ENCODE data around the gene CPNE2. TPM values are rescaled to one million over a fixed set of nuclear protein-coding genes. Genes with fewer than 3 reads are reported as not detected.
"Not testable (repeated sequence)": the region's sequence is repeated elsewhere in the genome, so short reads cannot be mapped to it uniquely, and the experiment has no call there.

Gene CPNE2
- polyA plus RNA-seq, 1 experiment, result 80.6 TPM

DNA sequence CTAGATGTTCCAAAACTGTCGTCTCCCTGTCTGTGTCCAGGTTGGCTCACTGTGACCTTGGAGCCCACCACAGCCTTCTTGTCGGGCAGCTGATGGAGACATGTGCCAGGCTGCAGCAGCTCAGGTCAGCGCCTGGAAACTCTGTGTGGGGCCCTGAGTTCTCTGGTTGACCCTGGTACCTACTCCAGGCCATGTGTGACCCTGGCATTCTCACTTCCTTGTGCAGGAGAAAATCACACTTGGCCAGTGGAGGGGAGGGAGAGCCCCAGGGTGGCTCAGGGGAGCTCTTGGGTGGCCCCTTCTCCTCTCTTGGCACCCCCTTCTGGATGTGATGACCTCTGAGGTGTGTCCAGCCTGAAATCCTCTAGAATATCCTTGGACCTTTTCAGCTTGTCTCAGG, 25.0 kb upstream of the CPNE2 start:
- Histone ChIP-seq H3K4me3 (ENCODE audit: low read depth, low read length) (no peak overlapping the region), H3K27me3 (ENCODE audit: control insufficient read depth, insufficient read depth, low read length) (no peaks in the 10 kb centered on the region), H3K36me3 (ENCODE audit: control insufficient read depth, insufficient read depth, low read length) (peaks cover 2% of the 10 kb centered on the region; the same call in 1 of the 2 replicates)
- TF ChIP-seq, protein P1, sequence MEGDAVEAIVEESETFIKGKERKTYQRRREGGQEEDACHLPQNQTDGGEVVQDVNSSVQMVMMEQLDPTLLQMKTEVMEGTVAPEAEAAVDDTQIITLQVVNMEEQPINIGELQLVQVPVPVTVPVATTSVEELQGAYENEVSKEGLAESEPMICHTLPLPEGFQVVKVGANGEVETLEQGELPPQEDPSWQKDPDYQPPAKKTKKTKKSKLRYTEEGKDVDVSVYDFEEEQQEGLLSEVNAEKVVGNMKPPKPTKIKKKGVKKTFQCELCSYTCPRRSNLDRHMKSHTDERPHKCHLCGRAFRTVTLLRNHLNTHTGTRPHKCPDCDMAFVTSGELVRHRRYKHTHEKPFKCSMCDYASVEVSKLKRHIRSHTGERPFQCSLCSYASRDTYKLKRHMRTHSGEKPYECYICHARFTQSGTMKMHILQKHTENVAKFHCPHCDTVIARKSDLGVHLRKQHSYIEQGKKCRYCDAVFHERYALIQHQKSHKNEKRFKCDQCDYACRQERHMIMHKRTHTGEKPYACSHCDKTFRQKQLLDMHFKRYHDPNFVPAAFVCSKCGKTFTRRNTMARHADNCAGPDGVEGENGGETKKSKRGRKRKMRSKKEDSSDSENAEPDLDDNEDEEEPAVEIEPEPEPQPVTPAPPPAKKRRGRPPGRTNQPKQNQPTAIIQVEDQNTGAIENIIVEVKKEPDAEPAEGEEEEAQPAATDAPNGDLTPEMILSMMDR (IDR thresholded peaks at IDR 0.05; ENCODE audit: insufficient read depth, low read depth, low read length), result no peak
- ChIA-PET POLR2A (interaction anchor here (0.5 kb wide), 1 partner anchor 158 kb away, joined by 3 read pairs; no protein-coding TSS in a partner anchor), CTCF (interaction anchor here (2.1 to 3.5 kb wide), 2 partner anchors 17 to 26 kb away, joined by 8 to 20 read pairs; partner anchors contain the start of gene CPNE2)
- no peak for DNase-seq (ENCODE audit: low read depth)

DNA sequence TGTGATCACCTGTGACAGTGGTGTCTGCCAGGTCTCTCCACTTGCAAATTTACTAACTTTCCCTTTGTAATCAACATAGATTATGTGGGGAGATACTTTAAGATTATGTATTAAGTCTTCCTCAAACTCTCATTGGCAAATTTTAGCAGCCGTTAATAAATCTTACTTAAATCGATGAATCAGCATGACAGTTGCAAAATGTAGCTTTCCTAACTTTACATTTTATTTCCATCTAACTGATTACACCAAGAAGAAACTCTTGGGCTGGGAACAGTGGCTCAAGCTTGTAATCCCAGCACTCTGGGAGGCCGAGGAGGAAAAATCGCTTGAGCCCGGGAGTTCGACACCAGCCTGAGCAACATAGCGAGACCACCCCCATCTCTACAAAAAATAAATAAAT, 23.3 kb upstream of the CPNE2 start:
- Histone ChIP-seq H3K27me3 (ENCODE audit: control insufficient read depth, insufficient read depth, low read length) (no peaks in the 10 kb centered on the region), H3K4me3 (ENCODE audit: low read depth, low read length) (no peak overlapping the region), H3K36me3 (ENCODE audit: control insufficient read depth, insufficient read depth, low read length) (peaks cover 2% of the 10 kb centered on the region; the same call in 1 of the 2 replicates)
- DNase-seq (ENCODE audit: low read depth), result no peak
- CTCF ChIA-PET, result interaction anchor here (0.9 to 2.2 kb wide), 4 partner anchors 9 to 24 kb away, joined by 3 to 9 read pairs (median 4); no protein-coding TSS in a partner anchor
- TF ChIP-seq, protein P1 (IDR thresholded peaks at IDR 0.05; ENCODE audit: insufficient read depth, low read depth, low read length), result no peak
- POLR2A ChIA-PET, result no interaction called here

DNA sequence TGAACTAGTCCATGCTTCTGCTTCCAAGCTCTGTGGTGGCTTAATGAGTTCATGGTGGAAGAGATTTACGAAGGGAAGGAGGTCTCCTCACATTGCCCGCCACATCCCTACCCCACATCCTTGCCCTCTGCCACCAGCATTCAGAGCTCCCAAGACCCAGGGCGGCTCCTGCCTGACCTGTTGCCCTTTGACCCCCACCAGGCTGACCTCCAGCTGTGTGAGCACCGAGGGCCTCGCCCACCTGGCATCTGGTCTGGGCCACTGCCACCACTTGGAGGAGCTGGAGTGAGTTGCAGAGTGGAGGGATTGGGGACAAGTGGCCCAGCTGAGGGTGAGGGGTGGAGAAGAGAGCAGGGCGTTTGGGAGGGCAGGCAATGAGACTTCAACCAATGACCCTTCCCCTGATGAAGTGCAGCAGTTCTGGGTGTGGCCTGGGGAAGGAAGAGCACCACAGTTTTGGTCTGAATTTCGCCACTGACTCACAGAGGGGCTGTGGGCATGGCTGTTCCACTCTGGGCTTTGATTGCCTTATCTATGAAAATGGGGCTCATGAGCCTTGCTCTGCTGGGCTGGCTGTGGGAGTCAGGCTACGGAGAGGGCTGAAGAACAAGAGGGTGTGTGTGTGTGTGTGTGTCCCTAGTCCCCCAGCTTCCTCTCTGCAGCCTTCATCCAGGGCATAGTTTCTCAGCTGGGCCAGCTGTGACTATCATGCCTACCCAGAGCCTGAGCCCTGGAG, 22.6 kb upstream of the CPNE2 start:
- ChIA-PET CTCF (interaction anchor here (0.9 to 2.2 kb wide), 4 partner anchors 9 to 23 kb away, joined by 3 to 9 read pairs (median 4); no protein-coding TSS in a partner anchor), POLR2A (no interaction called here)
- TF ChIP-seq, protein P1 (IDR thresholded peaks at IDR 0.05; ENCODE audit: insufficient read depth, low read depth, low read length), result no peak
- Histone ChIP-seq H3K27me3 (ENCODE audit: control insufficient read depth, insufficient read depth, low read length) (no peaks in the 10 kb centered on the region), H3K36me3 (ENCODE audit: control insufficient read depth, insufficient read depth, low read length) (peaks cover 2% of the 10 kb centered on the region), H3K4me3 (ENCODE audit: low read depth, low read length) (no peak overlapping the region)
- DNase-seq (ENCODE audit: low read depth), result no peak

DNA sequence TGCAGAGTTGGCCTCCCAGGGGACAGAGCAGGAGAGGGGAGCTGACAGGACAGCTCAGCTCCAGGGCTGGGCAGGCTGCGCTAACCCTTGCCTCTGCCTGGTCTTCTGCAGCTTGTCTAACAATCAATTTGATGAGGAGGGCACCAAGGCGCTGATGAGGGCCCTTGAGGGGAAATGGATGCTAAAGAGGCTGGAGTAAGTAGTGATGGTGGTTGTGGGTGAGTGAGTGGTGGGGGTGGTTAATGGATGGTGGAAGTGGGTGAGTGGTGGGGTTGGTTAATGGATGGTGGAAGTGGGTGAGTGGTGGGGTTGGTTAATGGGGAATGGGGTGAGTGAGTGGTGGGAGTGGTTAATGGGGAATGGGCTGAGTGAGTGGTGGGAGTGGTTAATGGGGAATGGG, 22.0 kb upstream of the CPNE2 start:
- Histone ChIP-seq H3K4me3 (ENCODE audit: low read depth, low read length) (no peak overlapping the region), H3K27me3 (ENCODE audit: control insufficient read depth, insufficient read depth, low read length) (no peaks in the 10 kb centered on the region), H3K36me3 (ENCODE audit: control insufficient read depth, insufficient read depth, low read length) (peaks cover 2% of the 10 kb centered on the region)
- TF ChIP-seq, protein P1 (IDR thresholded peaks at IDR 0.05; ENCODE audit: insufficient read depth, low read depth, low read length), result no peak
- no peak for DNase-seq (ENCODE audit: low read depth)
- CTCF ChIA-PET, result interaction anchor here (2.2 kb wide), 1 partner anchor 14 kb away, joined by 9 read pairs; no protein-coding TSS in a partner anchor
- POLR2A ChIA-PET, result no interaction called here

DNA sequence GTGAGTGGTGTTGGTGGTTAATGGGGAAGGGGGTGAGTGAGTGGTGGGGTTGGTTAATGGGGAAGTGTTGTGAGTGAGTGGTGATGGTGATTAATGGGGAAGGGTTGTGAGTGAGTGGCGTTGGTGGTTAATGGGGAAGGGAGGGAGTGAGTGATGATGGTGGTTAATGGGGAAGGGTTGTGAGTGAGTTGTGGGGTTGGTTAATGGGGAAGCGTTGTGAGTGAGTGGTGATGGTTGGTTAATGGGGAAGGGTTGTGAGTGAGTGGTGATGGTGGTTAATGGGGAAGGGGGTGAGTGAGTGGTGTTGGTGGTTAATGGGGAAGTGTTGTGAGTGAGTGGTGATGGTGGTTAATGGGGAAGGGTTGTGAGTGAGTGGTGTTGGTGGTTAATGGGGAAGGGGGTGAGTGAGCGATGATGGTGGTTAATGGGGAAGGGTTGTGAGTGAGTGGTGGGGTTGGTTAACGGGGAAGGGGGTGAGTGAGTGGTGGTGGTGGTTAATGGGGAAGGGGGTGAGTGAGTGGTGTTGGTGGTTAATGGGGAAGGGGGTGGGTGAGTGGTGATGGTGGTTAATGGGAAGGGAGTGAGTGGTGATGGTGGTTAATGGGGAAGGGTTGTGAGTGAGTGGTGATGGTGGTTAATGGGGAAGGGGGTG, 21.2 kb upstream of the CPNE2 start:
- H3K36me3 ChIP-seq (ENCODE audit: control insufficient read depth, insufficient read depth, low read length); DNase-seq (ENCODE audit: low read depth); POLR2A ChIA-PET; H3K4me3 ChIP-seq (ENCODE audit: low read depth, low read length); H3K27me3 ChIP-seq (ENCODE audit: control insufficient read depth, insufficient read depth, low read length): not testable (repeated sequence)
- CTCF ChIA-PET, result interaction anchor here (5.1 kb wide), 1 partner anchor 14 kb away, joined by 33 read pairs; no protein-coding TSS in a partner anchor
